GM12878 (cell line): Measurements from ENCODE around the gene RBAK. TPM values are rescaled to one million over a fixed set of nuclear protein-coding genes. Genes with fewer than 3 reads are reported as not detected.

Experiments
- ATAC-seq: fragments of 200-7000 bp; cut with Tn5 transposase; 3 replicates; pipeline ENCODE4 v1.9.1; 2020; ENCODE audit warnings: mild to moderate bottlenecking, moderate library complexity
- BruUV-seq: library from RNA; stranded (reverse); fragments of 400-500 nt; replicated peaks from 2 replicates; lab custom pipeline; 2021; lab: Mats Ljungman, UMichigan
- CTCF ChIA-PET: fragments of 300-600 bp; sonication (Branson Sonifier 250); formaldehyde crosslinking; extraction: SDS; loops from one replicate; lab custom pipeline; 2021; ENCODE audit warnings: inconsistent platforms; lab: Yijun Ruan, JAX
- POLR2A ChIA-PET: fragments of 350-600 bp; formaldehyde crosslinking; extraction: SDS; loops from one replicate; lab custom pipeline; 2021; ENCODE audit warnings: inconsistent platforms; lab: Charles Lee
- RAD21 ChIA-PET: fragments of 300-600 bp; sonication (Branson Sonifier 250); formaldehyde crosslinking; loops from one replicate; lab custom pipeline; 2023; ENCODE audit warnings: antibody characterized with exemption; ENCODE audit not compliant: unreplicated experiment; lab: Charles Lee
- SMC1A ChIA-PET: fragments of 300-600 bp; sonication (Branson Sonifier 250); formaldehyde crosslinking; loops from one replicate; lab custom pipeline; 2023; ENCODE audit not compliant: unreplicated experiment, uncharacterized antibody; lab: Charles Lee
- DNase-seq: peaks from one replicate; pipeline ENCODE4 v3.0.0-alpha.2; 2011; ENCODE audit warnings: low read depth, low spot score
- FAIRE-seq: peaks from 3 replicates; lab custom pipeline; 2011; peaks lifted over from hg19 to GRCh38; lab: Jason Lieb, UNC
- H2AFZ ChIP-seq: 2 replicates; pipeline ENCODE4 v1.6.0; 2011; ENCODE audit warnings: low read depth, low read length, control low read depth; ENCODE audit not compliant: control insufficient read depth
- H3K27ac ChIP-seq: 2 replicates; pipeline ENCODE4 v1.5.1; 2011; ENCODE audit warnings: control low read depth; ENCODE audit not compliant: control insufficient read depth, insufficient read depth
- H3K27me3 ChIP-seq, 2 experiments: replicated peaks in 1 of 2; 2 replicates each; pipeline versions ENCODE4 v1.6.0 to v1.6.1; 2011; ENCODE audit warnings: low read length in 1 of 2; ENCODE audit not compliant: control insufficient read depth in 2 of 2, insufficient read depth in 2 of 2
- H3K36me3 ChIP-seq, 2 experiments: 2 replicates each; pipeline ENCODE4 v1.5.1; 2011; ENCODE audit warnings: low read length in 1 of 2; ENCODE audit not compliant: control insufficient read depth in 2 of 2, insufficient read depth in 2 of 2
- H3K4me1 ChIP-seq: 2 replicates; pipeline ENCODE4 v1.6.1; 2011; ENCODE audit warnings: mild to moderate bottlenecking, low read length, moderate library complexity, mixed read lengths; ENCODE audit not compliant: control insufficient read depth, insufficient read depth
- H3K4me2 ChIP-seq: 2 replicates; pipeline ENCODE4 v1.6.0; 2011; ENCODE audit warnings: control low read depth; ENCODE audit not compliant: control insufficient read depth, insufficient read depth
- H3K4me3 ChIP-seq: fragments of 200-600 bp; sonication (generic); 2 replicates; pipeline ENCODE4 v1.5.1; 2016
- H3K79me2 ChIP-seq: 2 replicates; pipeline ENCODE4 v1.6.0; 2011; ENCODE audit warnings: low read length; ENCODE audit not compliant: control insufficient read depth, insufficient read depth
- H3K9ac ChIP-seq: 2 replicates; pipeline ENCODE4 v1.8.0; 2011; ENCODE audit warnings: low read length, control low read depth, mixed read lengths; ENCODE audit not compliant: control insufficient read depth, insufficient read depth
- H3K9me3 ChIP-seq: replicated peaks from 3 replicates; pipeline ENCODE4 v1.5.1; 2011; ENCODE audit warnings: mild to moderate bottlenecking, low read length; ENCODE audit not compliant: control insufficient read depth, insufficient read depth
- H4K20me1 ChIP-seq: 2 replicates; pipeline ENCODE4 v1.6.0; 2011; ENCODE audit not compliant: control insufficient read depth, insufficient read depth
- CEBPB ChIP-seq, 2 experiments: fragments of 150-350 bp in 1 of 2; IDR thresholded peaks; 2 replicates each; pipeline ENCODE4 v1.6.1; 2012 to 2014; ENCODE audit warnings: low read depth in 2 of 2, low read length in 2 of 2, borderline replicate concordance in 1 of 2, inconsistent platforms in 1 of 2
- CUX1 ChIP-seq: IDR thresholded peaks from 2 replicates; pipeline ENCODE4 v1.6.1; 2012; ENCODE audit warnings: improper control_type of control experiment, low read depth, low read length; ENCODE audit not compliant: insufficient replicate concordance
- E2F8 ChIP-seq: fragments of 450-650 bp; IDR thresholded peaks from 2 replicates; pipeline ENCODE4 v1.6.1; 2018; ENCODE audit warnings: mild to moderate bottlenecking, low read depth, moderate library complexity; ENCODE audit not compliant: partially characterized antibody
- IKZF1 ChIP-seq: fragments of 450-650 bp; conservative IDR thresholded peaks from 2 replicates; pipeline ENCODE4 v1.6.1; 2017; ENCODE audit warnings: antibody characterized with exemption, mild to moderate bottlenecking
- JUND ChIP-seq: IDR thresholded peaks from 2 replicates; pipeline ENCODE4 v1.6.1; 2012; ENCODE audit warnings: low read depth, mild to moderate bottlenecking, low read length, improper control_type of control experiment, moderate library complexity
- KLF5 ChIP-seq: fragments of 450-650 bp; IDR thresholded peaks from 2 replicates; pipeline ENCODE4 v1.6.1; 2014; ENCODE audit warnings: mild to moderate bottlenecking; ENCODE audit not compliant: partially characterized antibody
- SMAD5 ChIP-seq: IDR thresholded peaks from 2 replicates; pipeline ENCODE4 v1.6.1; 2016; ENCODE audit warnings: antibody characterized with exemption, low read depth
- TARDBP ChIP-seq: IDR thresholded peaks from 2 replicates; pipeline ENCODE4 v1.6.1; 2016; ENCODE audit warnings: borderline replicate concordance
- ZNF622 ChIP-seq: fragments of 450-650 bp; IDR thresholded peaks from 2 replicates; pipeline ENCODE4 v1.6.1; 2017; ENCODE audit warnings: mild to moderate bottlenecking, inconsistent platforms
- whole genome bisulfite sequencing: methylation state at CpG from one replicate; pipeline ENCODE4 v1.1.6; 2016; ENCODE audit warnings: low lambda C conversion rate; ENCODE audit not compliant: insufficient replicate concordance, insufficient coverage; ENCODE audit errors: missing lambda C conversion rate; 5-methylcytosine and 5-hydroxymethylcytosine counted together
- in situ Hi-C: fragments of 300-500 bp; cut with MboI; formaldehyde crosslinking; loops from 9 replicates; pipeline ENCODE4 v1.14.3; 2018; ENCODE audit warnings: mixed read lengths
- intact Hi-C: fragments of 100-400 bp; cut with micrococcal nuclease; formaldehyde crosslinking; loops from one replicate; pipeline ENCODE4 v1.14.2; 2022; ENCODE audit not compliant: unreplicated experiment
- polyA plus RNA-seq, 11 experiments: library from polyadenylated mRNA; depleted of rRNA in 4 of 11; unstranded in 6 of 11; stranded (reverse) in 5 of 11; fragments of >200 nt; fragmentation: Nextera tagmentation in 4 of 11; fragmentation: Illumina TruSeq in 1 of 11; extraction: Ambion mirVana in 4 of 11; extraction: Trizol in 1 of 11; gene quantifications; 1 replicate in 1 of 11; 2 replicates in 10 of 11; pipeline versions ENCODE4 v1.2.1 to v1.2.3, GENCODE V29; 2011 to 2016; ENCODE audit warnings: inconsistent platforms in 2 of 11, missing spikeins in 2 of 11, low read depth in 1 of 11
- total RNA-seq, 4 experiments: library from RNA; depleted of rRNA in 3 of 4; stranded (reverse); fragments of >200 nt in 3 of 4; fragmentation: Illumina TruSeq in 1 of 4; extraction: Trizol in 1 of 4; gene quantifications; 2 replicates each; pipeline versions ENCODE4 v1.2.1 to v1.2.3, GENCODE V29; 2013 to 2021
- TF ChIP-seq, protein P1 (sequence below): fragments of 450-650 bp; conservative IDR thresholded peaks from 2 replicates; pipeline ENCODE4 v1.6.1; 2017; ENCODE audit warnings: mild to moderate bottlenecking, moderate library complexity
- TF ChIP-seq, protein P2 (sequence below): fragments of 150-350 bp; IDR thresholded peaks from 2 replicates; pipeline ENCODE4 v1.6.1; 2016; ENCODE audit warnings: low read depth, low read length

RBAK gene
- total and polyA plus RNA-seq, 10 of the 15 experiments (the other 5 are each of a cell fraction or from before 2014, with no cell fraction given), result 1.9 to 10.2 (median 5.9) TPM

DNA sequence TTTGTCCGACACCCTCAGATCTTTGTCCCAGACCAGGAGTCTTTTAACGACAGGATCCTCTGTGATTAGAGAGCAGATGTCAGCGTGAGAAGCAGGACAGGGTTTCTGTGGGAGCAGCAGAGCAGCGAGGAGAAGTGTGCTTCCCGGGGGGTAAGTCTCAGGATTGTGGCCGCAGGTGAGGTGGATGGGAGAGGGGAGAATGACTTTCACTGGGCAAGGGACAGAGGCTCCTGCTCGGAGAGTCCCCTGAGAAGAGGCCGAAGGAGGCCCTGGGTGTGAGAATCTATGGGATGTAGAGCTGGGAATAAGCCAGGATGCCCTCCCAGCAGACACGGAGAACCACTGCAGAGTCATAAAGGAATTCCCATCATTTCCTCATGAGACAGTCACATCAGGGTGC, 10.4 kb upstream of the RBAK start:
- no peaks in the 10 kb centered on the region for H3K9me3 ChIP-seq
- no peak for ATAC-seq
- RAD21 ChIA-PET, result no interaction called here
- H3K27ac ChIP-seq, result no peak overlapping the region
- SMC1A ChIA-PET, result no interaction called here
- no peak overlapping the region for H3K9ac ChIP-seq
- no peak for FAIRE-seq
- 75% methylated on average over 9 of the region's 9 CpGs for WGBS
- CTCF ChIA-PET, result no interaction called here
- H3K27me3 ChIP-seq, result no peaks in the 10 kb centered on the region
- H4K20me1 ChIP-seq, result no peaks in the 10 kb centered on the region
- H3K36me3 ChIP-seq, result no peaks in the 10 kb centered on the region
- no peak overlapping the region for H3K4me2 ChIP-seq
- POLR2A ChIA-PET, result no interaction called here
- H2AFZ ChIP-seq, result no peak overlapping the region
- BruUV-seq, result no TSS peak
- no peaks in the 10 kb centered on the region for H3K79me2 ChIP-seq
- H3K4me1 ChIP-seq, result no peaks in the 10 kb centered on the region
- H3K4me3 ChIP-seq, result no peak overlapping the region
- intact Hi-C loops, result no loop called here
- in situ Hi-C loops, result no loop called here
- no peak for DNase-seq
- no peak for TF ChIP-seq KLF5
- TF ChIP-seq, protein P1, sequence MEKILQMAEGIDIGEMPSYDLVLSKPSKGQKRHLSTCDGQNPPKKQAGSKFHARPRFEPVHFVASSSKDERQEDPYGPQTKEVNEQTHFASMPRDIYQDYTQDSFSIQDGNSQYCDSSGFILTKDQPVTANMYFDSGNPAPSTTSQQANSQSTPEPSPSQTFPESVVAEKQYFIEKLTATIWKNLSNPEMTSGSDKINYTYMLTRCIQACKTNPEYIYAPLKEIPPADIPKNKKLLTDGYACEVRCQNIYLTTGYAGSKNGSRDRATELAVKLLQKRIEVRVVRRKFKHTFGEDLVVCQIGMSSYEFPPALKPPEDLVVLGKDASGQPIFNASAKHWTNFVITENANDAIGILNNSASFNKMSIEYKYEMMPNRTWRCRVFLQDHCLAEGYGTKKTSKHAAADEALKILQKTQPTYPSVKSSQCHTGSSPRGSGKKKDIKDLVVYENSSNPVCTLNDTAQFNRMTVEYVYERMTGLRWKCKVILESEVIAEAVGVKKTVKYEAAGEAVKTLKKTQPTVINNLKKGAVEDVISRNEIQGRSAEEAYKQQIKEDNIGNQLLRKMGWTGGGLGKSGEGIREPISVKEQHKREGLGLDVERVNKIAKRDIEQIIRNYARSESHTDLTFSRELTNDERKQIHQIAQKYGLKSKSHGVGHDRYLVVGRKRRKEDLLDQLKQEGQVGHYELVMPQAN, result no peak
- TF ChIP-seq IKZF1, result no peak
- TF ChIP-seq CUX1, result no peak
- TF ChIP-seq, protein P2, sequence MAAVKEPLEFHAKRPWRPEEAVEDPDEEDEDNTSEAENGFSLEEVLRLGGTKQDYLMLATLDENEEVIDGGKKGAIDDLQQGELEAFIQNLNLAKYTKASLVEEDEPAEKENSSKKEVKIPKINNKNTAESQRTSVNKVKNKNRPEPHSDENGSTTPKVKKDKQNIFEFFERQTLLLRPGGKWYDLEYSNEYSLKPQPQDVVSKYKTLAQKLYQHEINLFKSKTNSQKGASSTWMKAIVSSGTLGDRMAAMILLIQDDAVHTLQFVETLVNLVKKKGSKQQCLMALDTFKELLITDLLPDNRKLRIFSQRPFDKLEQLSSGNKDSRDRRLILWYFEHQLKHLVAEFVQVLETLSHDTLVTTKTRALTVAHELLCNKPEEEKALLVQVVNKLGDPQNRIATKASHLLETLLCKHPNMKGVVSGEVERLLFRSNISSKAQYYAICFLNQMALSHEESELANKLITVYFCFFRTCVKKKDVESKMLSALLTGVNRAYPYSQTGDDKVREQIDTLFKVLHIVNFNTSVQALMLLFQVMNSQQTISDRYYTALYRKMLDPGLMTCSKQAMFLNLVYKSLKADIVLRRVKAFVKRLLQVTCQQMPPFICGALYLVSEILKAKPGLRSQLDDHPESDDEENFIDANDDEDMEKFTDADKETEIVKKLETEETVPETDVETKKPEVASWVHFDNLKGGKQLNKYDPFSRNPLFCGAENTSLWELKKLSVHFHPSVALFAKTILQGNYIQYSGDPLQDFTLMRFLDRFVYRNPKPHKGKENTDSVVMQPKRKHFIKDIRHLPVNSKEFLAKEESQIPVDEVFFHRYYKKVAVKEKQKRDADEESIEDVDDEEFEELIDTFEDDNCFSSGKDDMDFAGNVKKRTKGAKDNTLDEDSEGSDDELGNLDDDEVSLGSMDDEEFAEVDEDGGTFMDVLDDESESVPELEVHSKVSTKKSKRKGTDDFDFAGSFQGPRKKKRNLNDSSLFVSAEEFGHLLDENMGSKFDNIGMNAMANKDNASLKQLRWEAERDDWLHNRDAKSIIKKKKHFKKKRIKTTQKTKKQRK, result no peak
- no peak for TF ChIP-seq JUND
- no peak for TF ChIP-seq ZNF622
- TF ChIP-seq TARDBP, result no peak
- TF ChIP-seq CEBPB (IDR thresholded peaks at IDR 0.05; ENCODE audit: borderline replicate concordance in 1 of 2, low read depth in 2 of 2, low read length in 2 of 2), result no peak
- no peak for TF ChIP-seq SMAD5
- no peak for TF ChIP-seq E2F8
